ENCODE measurements around the gene XPA.

- TF ChIP-seq GATA2 (IDR thresholded peaks at IDR 0.05; ENCODE audit: low read depth, low read length) (no peak), GATA3 (IDR thresholded peaks at IDR 0.05; ENCODE audit: low read depth, low read length) (no peak)
Measured at GRCh38 chr9:97722331-97722730, 25.2 kb upstream of the XPA start.
